GM19395 (cell line): ENCODE measurements around the gene PLPP2.

ENCODE experiments used
- ATAC-seq: cut with Tn5 transposase; IDR thresholded peaks from one replicate; pipeline ENCODE4 v1.9.1; 2021; ENCODE audit warnings: mild to moderate bottlenecking, moderate library complexity; ENCODE audit not compliant: unreplicated experiment

The PLPP2 gene

DNA sequence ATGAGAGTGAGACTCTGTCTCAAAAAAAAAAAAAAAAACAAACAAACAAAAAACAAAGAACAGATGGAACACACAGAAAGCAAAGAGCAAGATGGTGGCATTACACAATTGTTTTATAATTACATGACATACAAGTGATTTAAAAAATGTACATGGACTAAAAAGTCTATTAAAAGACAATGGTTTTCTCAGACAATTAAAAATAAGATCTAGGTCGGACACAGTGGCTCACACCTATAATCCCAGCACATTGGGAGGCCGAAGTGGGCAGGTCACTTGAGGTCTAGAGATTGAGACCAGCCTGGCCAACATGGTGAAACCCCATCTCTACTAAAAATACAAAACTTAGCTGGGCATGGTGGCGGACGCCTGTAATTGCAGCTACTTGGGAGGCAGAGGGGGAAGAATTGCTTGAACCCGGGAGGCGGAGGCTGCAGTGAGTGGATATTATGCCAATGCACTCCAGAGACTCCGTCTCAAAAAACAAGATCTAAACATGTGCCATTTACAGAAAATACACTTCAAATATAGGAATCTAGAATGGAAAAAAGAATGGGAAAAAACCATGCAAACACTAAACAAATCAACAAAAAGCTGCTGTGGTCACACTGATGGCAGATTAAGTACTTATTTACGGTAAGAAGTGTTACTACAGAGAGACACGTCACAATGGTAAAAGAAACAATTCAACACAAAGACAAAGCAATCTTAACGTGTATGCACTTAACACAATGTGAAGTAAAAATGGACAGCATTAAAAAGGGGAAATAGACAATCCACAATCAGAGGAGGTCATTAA lies 26.7 kb upstream of the PLPP2 start:
- no peak for ATAC-seq

DNA sequence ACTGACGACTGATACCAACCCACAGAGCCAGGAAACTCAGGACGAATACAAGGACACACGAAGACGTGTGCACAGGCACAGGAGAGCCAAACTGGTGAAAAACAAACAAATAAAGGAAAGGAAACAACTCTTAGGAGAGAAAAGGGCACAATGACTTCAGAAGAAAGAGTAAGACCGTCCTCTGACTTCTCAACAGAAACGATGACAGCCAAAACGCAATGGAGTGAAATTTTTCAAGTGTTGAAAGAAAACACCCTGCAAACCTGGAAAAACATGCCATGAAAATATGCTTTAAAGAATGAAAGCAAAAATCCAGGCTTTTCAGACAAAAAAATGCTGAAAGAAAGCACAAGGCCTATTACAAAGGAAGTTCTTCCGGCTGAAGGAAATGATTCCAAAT lies 24.6 kb upstream of the PLPP2 start:
- ATAC-seq, result no peak

DNA sequence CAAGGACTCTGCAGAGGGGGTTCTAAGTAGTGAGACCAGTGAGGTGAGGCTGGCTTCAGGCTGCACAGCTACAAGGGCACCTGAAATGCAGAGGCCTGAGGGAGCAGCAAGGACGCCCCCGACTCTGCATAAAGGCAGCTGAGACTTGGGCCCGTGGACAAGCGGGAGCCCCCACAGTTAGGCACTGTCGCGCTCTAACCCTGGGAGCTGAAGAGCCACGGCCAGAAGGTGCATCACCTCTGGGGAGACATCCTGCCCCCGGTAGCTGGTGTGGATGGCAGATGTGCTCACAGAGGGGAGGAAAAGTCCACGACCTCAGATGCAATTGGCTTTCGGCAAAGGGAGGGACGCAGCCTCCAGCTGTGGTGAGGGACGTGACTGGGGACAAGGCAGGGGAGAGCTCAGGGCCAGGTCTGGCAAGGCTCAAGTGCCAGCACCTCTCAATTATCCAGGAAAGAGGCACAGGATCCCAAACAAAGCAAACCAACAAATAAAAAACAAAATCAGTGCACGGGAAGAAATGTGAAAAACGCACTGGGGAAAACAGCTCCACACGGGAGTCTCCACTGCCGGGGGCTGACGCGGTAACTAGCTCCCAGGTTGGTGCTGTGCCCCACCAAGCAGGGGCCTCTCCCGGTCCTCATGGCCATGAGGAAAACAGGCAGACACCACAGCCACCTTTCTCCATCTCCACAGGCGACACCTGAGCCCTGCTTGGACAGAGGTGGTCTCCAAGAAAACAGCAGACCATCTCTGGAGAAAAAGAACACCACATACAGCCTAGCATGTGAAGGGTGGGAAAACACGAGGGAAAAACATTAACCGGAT lies 23.0 kb upstream of the PLPP2 start:
- no peak for ATAC-seq

DNA sequence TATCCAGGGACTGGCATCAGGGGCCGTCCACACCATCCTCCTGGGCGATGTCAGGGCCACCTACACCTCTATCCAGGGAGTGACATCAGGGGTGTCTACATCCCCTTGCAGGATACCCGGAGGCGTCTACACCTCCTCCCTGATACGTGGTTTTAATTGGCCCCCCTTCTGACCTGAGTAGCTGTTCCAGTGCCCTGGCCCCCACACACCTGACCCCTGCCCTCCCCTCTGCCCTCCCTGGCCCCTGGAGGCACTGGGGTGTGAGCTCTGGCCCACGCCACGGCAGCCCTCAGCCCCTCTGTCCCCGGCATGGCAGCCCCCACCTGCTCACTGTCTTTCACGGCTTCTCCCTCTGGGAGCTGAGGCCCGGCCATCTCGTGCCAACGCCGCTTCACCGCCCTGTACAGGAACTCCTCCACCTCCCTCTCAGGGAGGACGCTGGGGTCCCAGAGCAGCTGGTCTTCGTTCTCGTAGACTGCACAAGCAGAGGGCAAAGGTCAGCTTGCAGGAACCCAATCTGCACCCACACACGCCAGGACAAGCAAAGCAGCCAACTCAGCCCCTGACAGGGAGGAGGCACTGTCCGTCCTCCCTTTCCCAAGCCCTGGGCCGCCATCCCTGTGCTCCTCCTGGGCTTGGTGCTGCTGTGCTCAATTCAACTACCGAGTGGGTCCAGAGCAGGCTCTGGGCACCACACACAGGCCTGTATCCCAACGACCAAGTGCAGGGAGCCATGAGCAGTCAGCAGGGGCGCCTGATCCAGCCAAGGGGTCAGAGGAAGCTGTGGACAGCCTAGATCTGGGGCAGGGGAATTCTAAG lies 22.2 kb upstream of the PLPP2 start:
- ATAC-seq, result no peak

DNA sequence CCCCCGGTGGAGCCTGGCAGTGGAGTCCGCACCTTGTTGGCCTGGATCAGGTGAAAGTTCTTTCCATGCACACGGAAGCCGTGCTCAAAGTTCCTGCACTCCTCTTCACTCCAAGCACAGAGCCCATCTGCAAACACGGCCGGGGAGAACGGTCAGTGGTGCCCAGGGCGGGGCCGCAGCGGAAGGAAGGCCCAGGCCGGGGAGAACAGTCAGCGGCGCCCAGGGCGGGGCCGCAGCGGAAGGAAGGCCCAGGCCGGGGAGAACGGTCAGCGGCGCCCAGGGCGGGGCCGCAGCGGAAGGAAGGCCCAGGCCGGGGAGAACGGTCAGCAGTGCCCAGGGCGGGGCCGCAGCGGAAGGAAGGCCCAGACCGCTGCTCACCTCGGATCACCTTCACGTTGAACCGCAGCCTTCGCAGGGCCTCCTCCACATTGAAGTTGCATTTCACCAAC lies 20.6 kb upstream of the PLPP2 start:
- ATAC-seq, result no peak

DNA sequence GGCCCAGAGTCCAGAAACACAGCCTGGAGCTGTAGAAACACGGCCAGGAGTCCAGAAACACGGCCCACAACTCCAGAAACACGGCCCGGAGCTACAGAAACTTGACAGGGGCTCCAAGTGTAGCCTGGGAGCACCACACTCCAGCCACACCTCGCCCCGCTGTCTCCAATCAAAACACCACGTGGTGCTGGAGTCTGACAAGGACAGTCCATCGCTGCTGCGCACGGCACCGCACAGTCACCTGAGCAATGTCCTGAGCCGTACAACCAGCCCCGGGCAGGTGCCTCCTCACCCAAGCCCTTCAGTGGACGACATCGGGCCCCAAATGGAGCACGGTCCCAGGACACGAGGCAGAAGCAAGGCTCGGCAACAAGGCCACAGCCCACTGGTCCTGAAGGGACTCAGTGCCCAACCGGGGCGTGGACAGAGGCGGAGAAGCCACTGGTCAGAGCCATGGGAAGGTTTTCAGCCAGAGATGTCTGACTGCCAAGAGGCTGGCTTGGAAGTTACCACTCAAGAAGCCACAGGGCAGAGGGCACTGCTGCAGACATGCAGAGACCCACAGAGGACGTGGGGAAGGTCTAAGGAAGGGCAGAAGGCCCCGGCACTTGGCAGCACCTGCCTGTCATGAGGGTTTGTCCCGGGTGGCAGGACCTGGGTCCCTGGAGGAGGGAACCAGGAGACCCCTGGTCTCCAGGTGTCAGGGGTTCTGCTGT lies 19.7 kb upstream of the PLPP2 start:
- no peak for ATAC-seq

DNA sequence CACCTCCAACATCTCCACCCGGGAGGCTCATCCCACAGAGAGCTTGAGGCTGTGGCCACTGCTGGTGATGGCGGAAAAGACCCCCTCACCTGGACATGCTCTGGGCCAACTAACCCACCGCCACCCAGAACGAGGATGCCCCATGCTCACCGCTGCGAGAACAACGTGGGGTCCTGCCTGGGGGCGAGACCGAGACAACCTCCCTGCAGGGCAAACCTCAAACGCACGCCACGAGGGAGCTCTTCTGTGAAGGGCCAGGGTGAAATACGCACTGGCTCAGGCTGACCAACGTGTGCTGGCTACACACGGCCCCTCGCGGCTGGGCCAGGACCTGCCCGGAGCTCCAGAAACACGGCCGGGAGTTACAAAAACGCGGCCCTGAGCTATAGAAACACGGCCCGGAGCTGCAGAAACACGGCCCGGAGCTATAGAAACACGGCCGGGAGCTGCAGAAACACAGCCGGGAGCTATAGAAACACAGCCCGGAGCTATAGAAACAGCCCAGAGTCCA lies 19.0 kb upstream of the PLPP2 start:
- no peak for ATAC-seq

DNA sequence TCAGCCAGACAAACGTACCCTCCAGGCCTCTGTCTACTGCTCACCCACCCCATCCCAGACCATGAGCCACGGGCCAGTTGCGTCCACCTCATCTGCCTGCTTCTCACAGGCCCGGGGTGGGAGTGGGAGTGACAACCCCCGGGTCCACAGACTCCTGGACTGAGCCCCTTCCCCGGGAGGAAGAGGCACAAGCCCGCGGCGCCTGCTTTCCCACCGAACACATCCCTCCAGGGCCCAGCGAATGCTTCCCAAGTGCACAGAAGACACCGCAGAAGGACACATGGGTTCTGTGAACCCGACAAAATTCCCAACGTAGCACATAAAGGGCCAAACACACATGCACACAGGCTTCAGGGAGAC lies 18.0 kb upstream of the PLPP2 start:
- no peak for ATAC-seq

DNA sequence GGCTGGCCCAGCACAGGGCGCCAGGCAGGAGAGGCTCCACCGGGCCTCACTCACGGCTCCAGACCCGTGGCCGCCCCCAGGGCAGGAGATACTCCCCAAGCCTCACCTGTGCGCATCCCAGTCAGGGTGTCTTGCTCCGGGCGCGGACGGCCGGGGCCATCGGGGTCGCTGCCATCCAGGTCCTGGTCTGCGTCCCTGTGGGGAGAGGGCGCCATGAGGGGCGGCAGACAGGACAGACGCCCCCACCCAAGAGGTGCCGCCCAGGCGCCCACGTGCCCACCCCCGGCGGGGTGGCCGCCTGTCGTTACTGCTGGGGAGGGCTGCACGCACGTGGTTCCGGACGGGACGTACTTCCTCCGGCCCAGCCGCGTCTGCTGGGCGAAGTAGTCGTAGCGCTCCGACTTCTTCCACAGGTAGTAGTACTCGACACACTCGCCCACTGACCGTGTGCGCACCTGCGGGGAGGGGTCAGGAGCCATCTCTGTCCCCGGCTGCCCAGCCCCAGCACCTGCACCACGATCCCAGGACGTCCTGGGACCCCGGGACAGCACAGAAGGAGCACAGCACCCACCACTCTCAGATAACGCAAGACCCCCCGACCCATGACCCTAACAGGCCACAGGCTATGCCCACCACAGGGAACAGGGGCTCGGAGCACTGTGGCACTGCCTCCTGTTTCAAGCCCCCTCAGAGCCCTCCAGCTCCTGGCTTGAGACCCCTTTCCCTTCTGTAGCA lies 17.4 kb upstream of the PLPP2 start:
- no peak for ATAC-seq

DNA sequence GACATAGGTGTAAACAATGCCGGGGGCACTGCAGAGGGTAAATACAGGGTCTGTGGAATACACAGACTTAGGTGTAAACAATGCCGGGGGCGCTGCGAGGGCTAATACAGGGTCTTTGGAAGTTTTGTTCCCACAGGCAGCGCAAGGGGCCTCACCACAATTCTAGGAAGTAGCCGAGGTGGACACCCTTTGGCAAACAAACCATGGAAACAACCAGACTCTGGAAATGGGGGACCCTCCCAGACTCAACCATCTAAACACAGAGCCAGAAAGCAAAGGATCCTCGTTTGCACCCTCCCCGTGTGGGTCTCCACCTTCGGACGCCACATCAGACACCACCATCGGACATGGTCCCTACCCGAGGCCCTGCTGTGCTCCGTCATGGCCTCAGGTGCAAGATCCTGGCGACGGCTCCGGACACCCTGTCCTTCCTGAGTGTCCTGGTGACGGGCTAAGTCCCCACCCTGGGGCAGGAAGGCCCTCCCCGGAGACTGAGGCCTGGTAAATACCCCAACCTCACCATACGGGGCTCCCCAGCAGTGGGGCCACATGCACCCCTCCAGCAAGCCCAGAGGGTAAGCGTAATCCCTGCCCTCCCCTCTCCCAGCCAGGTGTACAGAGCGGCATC lies 16.7 kb upstream of the PLPP2 start:
- no peak for ATAC-seq

DNA sequence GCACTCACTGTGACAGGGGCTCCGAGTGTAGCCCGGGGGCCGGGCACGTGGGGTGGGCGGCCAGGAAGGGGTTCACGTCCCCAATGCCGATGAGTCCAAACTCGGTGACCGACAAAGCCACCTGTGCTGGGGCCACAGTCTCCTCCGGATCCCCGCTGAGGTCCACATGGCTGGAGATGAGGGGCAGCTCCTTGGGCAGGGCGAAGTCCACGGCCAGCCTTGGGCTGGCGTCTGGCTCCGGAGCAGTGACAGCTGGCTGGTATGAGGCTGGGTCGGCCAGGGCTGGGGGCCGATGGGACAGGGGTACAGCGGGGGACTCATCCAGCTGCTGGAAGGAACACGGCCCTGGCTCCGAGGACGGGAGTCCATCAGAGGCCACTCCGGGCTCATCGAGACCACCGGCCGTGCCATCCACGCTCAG lies 15.9 kb upstream of the PLPP2 start:
- ATAC-seq, result no peak

DNA sequence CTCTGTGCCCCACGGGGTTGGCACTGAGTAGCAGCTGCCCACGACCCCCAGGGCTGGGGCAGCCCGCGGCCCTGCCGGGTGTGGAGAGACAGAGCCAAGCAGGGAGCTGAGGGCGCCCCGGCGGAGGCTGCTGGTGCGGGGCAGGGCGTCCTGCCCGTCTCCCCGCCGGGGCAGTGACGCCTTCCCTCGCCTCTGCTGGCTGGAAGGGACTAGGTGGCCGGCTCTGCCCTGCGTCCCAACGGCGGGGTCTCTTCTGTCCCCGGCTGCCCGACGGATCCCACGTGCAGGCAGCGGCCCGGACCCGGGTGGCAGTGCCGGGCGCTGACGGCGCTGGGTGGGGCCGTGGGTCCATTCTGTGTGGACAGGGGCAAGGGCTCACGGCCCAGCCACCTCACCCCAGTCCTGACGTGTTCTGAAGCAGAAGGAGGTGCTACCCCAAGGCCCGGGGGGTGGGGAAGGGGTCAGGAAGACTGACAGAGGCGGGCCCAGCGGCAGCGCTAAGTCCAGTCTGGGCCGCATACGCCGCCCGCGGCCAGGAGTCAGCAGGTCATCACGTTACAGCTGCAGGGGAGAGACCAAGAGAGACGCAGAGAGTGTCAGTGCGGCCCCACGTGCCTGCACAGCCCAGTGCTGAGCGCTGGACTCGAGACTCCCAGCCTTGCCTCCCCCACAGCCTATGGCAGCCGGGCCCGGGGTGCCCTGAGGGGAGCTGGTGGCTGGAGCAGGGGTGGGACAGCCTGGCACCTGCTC lies 15.1 kb upstream of the PLPP2 start:
- ATAC-seq, result no peak

DNA sequence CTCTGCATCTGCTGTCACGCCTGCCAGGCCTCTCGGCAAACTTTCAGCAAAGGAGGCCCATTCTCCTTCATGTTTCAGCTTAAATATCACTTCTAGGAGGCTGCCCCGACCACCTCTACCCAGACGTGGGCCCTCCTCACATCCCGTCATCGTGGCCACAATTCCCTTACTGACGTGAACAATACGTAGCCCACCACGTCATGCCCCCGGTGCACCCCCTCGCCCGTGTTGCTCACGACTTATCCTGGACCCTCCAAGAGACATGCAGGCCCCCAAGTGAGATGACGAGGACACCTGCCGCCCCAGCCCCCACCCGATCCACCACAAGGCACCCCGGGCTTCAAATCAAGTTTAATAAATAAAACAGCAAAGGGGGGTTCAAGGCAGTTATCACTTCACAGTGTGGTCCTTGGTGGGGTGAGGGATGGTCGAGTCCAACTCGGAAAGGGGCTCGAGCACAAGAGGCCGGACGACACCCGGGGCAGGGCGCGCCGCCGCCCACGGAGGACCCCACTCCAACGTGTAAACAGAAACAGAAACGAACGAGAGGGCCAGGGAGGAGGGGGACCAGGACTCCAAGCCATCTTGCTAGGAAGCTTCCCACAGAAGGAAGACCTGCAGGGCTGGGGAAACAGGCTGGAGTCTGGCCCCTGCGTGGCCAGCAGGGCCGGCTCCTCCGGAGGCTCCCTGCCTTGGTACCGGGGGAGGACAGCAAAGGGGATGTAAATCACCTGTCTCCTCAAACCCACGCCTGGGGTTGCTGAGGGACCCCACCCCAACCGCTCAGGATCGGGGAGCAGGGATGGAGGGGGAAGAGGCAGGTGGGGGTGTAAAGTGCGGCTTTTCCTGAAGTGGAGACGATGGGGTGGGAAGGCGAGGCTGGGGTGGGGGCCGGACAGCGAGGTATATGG lies 14.3 kb upstream of the PLPP2 start:
- ATAC-seq, result no peak

DNA sequence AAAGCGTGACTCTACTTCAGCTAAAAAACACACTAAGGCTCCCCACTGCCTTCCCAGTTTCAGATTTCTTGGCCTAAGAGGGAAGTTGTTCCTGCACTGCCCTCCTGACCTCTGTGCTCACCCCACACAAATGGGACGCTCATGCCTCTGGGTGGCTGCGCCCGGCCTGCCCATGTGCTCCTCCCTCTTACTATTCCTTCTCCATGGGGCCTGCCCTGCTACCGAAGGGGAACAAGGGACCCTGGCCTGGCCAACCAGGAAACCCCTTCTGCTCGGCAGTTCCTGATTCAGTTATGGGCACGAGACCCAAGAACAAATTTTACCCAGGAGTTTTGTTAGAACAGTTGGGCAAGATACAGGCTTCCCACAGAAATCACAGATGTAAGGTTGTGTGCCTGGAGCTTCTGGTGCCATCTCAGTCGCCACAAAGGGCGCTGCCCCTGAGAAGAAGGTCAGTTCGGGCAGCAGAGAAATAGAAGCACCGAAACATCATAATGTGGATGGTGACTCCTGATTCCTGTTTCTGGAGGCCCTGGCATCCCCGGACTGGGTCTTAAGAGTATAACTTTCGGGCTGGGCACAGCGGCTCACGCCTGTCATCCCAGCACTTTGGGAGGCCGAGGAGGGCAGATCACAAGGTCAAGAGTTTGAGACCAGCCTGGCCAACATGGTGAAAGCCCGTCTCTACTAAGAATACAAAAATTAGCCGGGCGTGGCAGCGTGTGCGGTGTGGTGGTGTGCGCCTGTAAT lies 5.4 kb upstream of the PLPP2 start:
- no peak for ATAC-seq

DNA sequence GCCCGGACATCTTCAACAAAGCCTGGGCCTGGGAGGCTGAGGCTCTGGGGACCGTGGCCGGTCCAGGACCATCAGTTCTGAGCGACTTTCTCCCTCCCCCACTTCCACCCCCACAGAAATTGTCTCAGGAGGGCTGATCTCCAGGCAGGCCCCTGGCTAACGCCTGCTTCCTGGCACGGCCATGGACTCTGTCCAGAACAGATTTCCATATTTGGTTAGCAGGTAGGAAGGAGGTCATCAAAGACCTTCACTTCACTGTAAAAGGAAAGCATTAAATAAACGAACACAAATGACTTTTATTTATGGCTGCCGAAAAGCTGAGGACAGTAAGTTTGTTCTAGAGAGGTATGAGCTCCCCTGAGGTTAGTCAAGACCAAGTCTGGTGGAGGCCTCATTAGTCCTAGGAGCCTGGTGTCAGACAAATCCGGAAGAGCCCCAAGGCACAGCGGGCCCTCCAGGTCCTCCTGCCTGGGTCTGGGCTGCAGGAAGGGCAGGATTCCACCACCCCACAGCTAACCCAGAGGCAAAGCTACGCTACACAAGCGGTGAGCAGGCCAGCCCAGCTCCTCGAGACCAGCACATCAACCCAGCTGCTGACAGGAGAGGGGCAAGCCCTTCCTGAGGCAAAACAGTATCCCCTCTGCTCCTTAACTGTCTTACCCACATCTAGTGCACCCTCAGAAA lies 4.6 kb upstream of the PLPP2 start:
- ATAC-seq, result no peak

DNA sequence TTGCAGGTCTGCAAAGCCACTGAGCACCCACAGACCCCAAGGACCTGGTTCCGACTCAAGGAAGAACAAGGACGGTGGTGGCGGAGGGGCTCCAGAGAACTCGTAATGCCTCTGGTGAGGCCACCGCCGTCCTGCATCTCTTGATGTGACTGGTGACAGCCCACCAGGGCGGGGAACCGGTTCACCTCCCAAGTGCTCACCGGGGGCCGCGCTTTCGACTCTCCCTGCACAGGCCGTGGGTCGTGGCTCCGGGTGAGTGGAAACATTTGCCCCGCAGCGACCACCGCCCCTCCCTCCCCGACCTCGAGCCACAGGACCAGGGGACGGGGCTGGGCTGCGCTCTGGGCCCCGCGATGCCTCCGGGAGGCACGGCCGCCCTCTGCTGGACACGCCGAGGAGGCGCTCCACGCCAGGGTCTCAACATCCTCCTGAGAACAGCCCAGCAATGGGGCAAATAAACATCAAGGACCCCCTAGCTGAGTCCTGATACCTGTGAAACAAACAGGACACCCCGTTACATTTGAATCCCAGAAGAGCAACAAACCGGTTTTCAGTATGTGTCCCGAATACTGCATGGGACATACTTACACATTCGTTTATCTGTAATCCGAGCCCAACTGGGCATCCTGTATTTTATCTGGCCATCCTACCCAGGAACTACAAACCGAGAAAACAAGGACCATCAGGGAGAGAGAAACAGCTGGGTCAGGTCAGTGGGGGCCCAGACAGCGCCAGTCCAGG lies 3.9 kb upstream of the PLPP2 start:
- no peak for ATAC-seq
